Activated CD8-positive, alpha-beta T cell treated with anti-CD3 and anti-CD28 coated beads, Interleukin-2, amount 10 ng/mL, durations not matched to agents 7 days and 5 days (primary cell): Measurements from ENCODE around the gene LCE3B. TPM values are rescaled to one million over a fixed set of nuclear protein-coding genes. Genes with fewer than 3 reads are reported as not detected.

ENCODE experiments used
- ATAC-seq: fragments of 150-1000 bp; cut with Tn5 transposase; one replicate; pipeline ENCODE4 v1.10.0; 2021; ENCODE audit warnings: moderate library complexity
- CTCF ChIA-PET: fragments of 350-600 bp; sonication (Branson Sonifier 250); formaldehyde crosslinking; loops from one replicate; lab custom pipeline; 2021; ENCODE audit warnings: antibody characterized with exemption; lab: Charles Lee
- POLR2A ChIA-PET: fragments of 350-600 bp; sonication (Branson Sonifier 250); formaldehyde crosslinking; loops from one replicate; lab custom pipeline; 2021; ENCODE audit warnings: antibody characterized with exemption; lab: Charles Lee
- DNase-seq: peaks from one replicate; pipeline ENCODE4 v3.0.0-alpha.2; 2020
- H3K27ac Mint-ChIP-seq: one replicate; pipeline ENCODE4 v1.8.0; 2021; ENCODE audit warnings: mild to moderate bottlenecking, mixed read lengths
- H3K27me3 Mint-ChIP-seq: one replicate; pipeline ENCODE4 v1.8.0; 2021; ENCODE audit warnings: low read depth, mixed read lengths
- H3K36me3 Mint-ChIP-seq: one replicate; pipeline ENCODE4 v1.8.0; 2021; ENCODE audit warnings: low read depth, mixed read lengths
- H3K4me1 Mint-ChIP-seq: one replicate; pipeline ENCODE4 v1.8.0; 2021; ENCODE audit warnings: low read depth, mixed read lengths
- H3K4me3 Mint-ChIP-seq: one replicate; pipeline ENCODE4 v1.8.0; 2021; ENCODE audit warnings: mild to moderate bottlenecking, mixed read lengths
- H3K9me3 Mint-ChIP-seq: one replicate; pipeline ENCODE4 v1.8.0; 2022; ENCODE audit warnings: mixed read lengths; ENCODE audit not compliant: insufficient read depth
- total RNA-seq, 2 experiments: library from RNA; stranded (reverse); gene quantifications; one replicate each; pipeline ENCODE4 v1.2.3, GENCODE V29; 2021

Gene LCE3B
- total RNA-seq, 2 experiments from 2014 or later, result not detected

GRCh38 chr1:152622803-152623202 is 9.2 kb downstream of the LCE3B start, which contains the start of gene LCE3A:
Gene LCE3A (minus strand): TSS chr1:152623103. CDS start chr1:152623103, 0 bp downstream.
- DNase-seq (peak; percentile 25), ATAC-seq (no peak)
- peaks cover 15% of the 10 kb centered on the region for H3K4me1 Mint-ChIP-seq
- ChIA-PET CTCF (interaction anchor here (1.2 to 2.6 kb wide), 5 partner anchors 13 to 164 kb away, joined by 3 to 12 read pairs (median 6); partner anchors contain the start of gene LCE3D), POLR2A (no interaction called here)
- no peaks in the 10 kb centered on the region for H3K36me3 Mint-ChIP-seq
- peaks cover 2% of the 10 kb centered on the region for H3K27me3 Mint-ChIP-seq
- no peak within 1 kb of the TSS for H3K4me3 Mint-ChIP-seq
- H3K27ac Mint-ChIP-seq, result no peak within 1 kb of the TSS
- peaks cover 13% of the 10 kb centered on the region for H3K9me3 Mint-ChIP-seq

DNA sequence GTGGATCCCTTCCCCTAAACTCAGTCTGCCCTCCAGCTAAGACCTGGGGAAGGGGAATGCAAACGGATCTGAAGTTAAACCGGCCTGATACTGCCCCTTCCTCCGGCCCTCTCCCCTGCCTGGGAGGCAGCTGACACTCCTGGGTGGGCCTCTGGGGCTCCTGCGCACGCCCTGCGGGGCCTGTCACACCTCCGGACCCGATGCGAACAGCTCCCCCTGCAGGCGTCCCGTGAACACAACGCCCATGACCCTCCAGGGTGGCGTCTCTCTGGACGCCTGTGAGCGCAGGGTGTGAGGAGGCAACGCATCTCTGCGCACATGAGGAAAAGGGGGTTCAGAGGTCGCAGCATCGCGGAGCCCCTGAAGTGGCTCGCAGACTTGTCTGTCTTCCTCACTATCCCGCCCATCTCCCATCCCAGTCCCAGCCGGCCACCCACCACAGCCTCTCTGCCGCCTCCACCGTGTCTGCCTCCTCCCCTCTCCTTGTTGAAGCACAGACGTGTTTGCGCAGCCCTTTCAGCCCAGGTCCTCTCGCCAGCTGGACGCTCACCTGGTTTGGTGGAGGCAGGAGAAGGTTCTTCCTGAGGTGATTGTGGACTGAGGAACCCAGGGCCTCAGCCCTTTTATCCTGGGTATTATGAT is 9.7 kb downstream of the LCE3B start:
- no peak overlapping the region for H3K27ac Mint-ChIP-seq
- CTCF ChIA-PET, result interaction anchor here (1.2 to 2.6 kb wide), 5 partner anchors 12 to 165 kb away, joined by 3 to 12 read pairs (median 3); partner anchors contain the start of gene LCE3D

DNA sequence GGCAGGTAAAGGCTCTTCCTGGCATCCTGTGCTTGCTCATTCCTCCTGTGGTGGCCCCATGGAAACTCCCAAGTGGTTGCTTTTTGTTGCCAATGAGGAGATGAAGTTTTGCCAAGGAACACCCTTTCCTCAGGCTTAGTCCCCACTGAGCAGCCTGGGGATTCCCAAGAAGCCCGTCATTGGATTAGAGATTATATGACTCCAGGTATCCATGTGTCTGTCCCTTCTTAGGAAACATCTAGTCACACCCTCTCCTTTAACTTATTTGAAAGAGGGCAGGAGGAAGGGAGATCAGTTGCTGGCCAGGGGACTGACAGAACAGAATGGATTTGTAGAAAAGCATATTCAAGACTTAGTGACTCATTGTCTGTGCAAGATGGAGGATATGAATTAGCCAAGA is 13.1 kb downstream of the LCE3B start:
- H3K9me3 Mint-ChIP-seq, result no peaks in the 10 kb centered on the region
- CTCF ChIA-PET, result no interaction called here
- H3K27me3 Mint-ChIP-seq, result peaks cover 2% of the 10 kb centered on the region
- no peak for ATAC-seq
- H3K27ac Mint-ChIP-seq, result no peak overlapping the region
- no peaks in the 10 kb centered on the region for H3K36me3 Mint-ChIP-seq
- no peak overlapping the region for H3K4me3 Mint-ChIP-seq
- POLR2A ChIA-PET, result no interaction called here
- peaks cover 15% of the 10 kb centered on the region for H3K4me1 Mint-ChIP-seq
- DNase-seq, result no peak

More for the DNA sequence above, 9.7 kb downstream of the LCE3B start:
- Mint-ChIP-seq H3K27me3 (peaks cover 2% of the 10 kb centered on the region), H3K4me3 (no peak overlapping the region), H3K36me3 (no peaks in the 10 kb centered on the region), H3K4me1 (peaks cover 15% of the 10 kb centered on the region), H3K9me3 (peaks cover 12% of the 10 kb centered on the region)
- POLR2A ChIA-PET, result no interaction called here
- ATAC-seq, result peak; percentile 44
- DNase-seq, result peak; percentile 25

- Mint-ChIP-seq H3K27me3 (peaks cover 7% of the 10 kb centered on the region), H3K27ac (no peak overlapping the region), H3K9me3 (no peaks in the 10 kb centered on the region), H3K36me3 (no peaks in the 10 kb centered on the region), H3K4me3 (no peak overlapping the region), H3K4me1 (no peaks in the 10 kb centered on the region)
- ATAC-seq (no peak), DNase-seq (no peak)
- ChIA-PET POLR2A (no interaction called here), CTCF (no interaction called here)
Observed at GRCh38 chr1:152630596-152630995, 17.0 kb downstream of the LCE3B start.

DNA sequence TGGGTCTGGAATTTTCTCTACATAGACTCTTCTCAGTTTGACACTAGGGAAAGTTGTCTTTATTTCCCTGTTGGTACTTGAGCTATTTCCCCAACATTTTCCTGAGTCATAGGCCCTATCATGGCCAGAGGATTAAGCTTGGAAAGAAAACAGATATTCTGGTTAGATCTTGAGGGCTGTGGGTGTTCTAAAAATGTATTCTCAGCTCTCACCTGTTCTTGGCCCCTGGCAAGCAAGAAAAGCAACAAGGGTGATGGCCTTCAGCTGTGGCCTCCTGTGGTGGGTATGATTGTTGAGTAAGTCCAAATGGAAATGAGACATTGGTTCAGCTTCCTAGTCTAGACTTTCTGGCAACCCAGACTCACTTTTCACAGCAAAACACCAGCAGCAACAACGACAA is 26.7 kb downstream of the LCE3B start:
- ATAC-seq (no peak), DNase-seq (no peak)
- Mint-ChIP-seq H3K36me3 (no peaks in the 10 kb centered on the region), H3K4me1 (no peaks in the 10 kb centered on the region), H3K9me3 (no peaks in the 10 kb centered on the region), H3K27me3 (peaks cover 3% of the 10 kb centered on the region), H3K4me3 (no peak overlapping the region), H3K27ac (no peak overlapping the region)
- ChIA-PET CTCF (no interaction called here), POLR2A (no interaction called here)

DNA sequence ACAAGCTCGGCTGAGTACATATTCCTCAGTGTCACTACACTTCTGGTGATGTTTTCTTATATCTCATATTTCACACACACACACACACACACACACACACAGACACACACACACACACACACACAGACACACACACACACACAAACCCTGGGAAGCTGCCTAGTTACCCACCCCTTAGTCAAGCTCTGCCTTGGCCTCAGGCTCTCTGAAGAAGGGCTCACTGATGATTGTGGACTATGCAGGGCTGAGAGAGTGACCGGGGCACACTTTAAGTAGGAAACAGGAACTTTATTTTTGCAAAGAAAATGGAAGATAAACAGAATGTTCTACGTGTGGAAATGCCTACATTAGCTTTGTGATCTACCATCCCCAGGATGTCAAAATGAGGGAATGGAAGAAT is 30.3 kb downstream of the LCE3B start:
- no peaks in the 10 kb centered on the region for H3K9me3 Mint-ChIP-seq
- DNase-seq (no peak), ATAC-seq (no peak)
- ChIA-PET POLR2A (no interaction called here), CTCF (interaction anchor here (2.5 kb wide), 1 partner anchor 10 kb away, joined by 12 read pairs; no protein-coding TSS in a partner anchor)
- H3K27ac Mint-ChIP-seq, result no peak overlapping the region
- H3K27me3 Mint-ChIP-seq, result peaks cover 4% of the 10 kb centered on the region
- no peaks in the 10 kb centered on the region for H3K4me1 Mint-ChIP-seq
- H3K36me3 Mint-ChIP-seq, result no peaks in the 10 kb centered on the region
- no peak overlapping the region for H3K4me3 Mint-ChIP-seq

DNA sequence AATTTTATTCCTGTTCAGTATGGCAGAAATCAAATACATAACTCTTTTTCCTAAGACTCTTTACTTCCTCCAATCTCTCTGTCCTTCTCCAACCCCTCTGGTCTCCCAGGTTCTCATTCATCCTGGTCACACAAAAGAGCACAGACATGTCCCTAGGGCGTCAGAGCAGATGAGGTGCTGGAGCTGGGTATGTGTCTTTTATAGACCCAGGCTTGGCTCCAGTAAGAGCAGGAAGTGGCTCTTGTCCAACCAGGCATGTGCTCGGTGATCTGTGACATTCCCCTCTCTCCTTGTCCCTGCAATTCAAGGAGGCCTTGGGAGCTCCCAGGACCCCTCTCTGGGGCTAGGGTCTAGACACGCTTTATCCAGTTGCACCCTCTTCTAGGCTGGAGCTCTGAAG is 31.5 kb downstream of the LCE3B start:
- no peak for DNase-seq
- Mint-ChIP-seq H3K27ac (no peak overlapping the region), H3K9me3 (no peaks in the 10 kb centered on the region), H3K4me1 (no peaks in the 10 kb centered on the region), H3K27me3 (peaks cover 5% of the 10 kb centered on the region), H3K36me3 (no peaks in the 10 kb centered on the region), H3K4me3 (no peak overlapping the region)
- ATAC-seq, result no peak
- ChIA-PET CTCF (no interaction called here), POLR2A (no interaction called here)

DNA sequence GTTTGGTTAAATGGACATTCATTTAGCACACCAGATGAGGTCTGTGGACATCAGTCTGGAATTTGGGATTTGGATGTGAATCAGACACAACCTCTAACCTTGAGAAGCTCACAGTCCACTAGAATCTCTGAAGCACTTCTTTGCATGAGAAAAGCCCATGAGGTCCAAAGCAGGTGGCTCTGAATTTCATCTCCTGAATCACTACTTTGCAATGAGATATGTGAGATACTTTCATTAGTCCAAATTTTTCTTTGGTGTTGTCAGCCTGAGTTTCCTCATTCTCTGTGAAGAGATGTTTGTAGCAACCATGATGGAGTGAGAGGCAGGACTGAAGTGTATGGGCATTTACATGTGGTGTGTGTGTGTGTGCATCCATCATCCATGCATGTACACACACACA is 33.0 kb downstream of the LCE3B start:
- ChIA-PET CTCF (no interaction called here), POLR2A (no interaction called here)
- peaks cover 12% of the 10 kb centered on the region for H3K27me3 Mint-ChIP-seq
- ATAC-seq (no peak), DNase-seq (no peak)
- H3K27ac Mint-ChIP-seq, result no peak overlapping the region
- H3K36me3 Mint-ChIP-seq, result no peaks in the 10 kb centered on the region
- H3K9me3 Mint-ChIP-seq, result no peaks in the 10 kb centered on the region
- H3K4me1 Mint-ChIP-seq, result no peaks in the 10 kb centered on the region
- no peak overlapping the region for H3K4me3 Mint-ChIP-seq

GRCh38 chr1:152654110-152654509 is 40.5 kb downstream of the LCE3B start:
- ATAC-seq (peak; percentile 61), DNase-seq (peak; percentile 71)
- Mint-ChIP-seq H3K27ac (no peak overlapping the region), H3K36me3 (no peaks in the 10 kb centered on the region), H3K27me3 (peaks cover 22% of the 10 kb centered on the region), H3K9me3 (no peaks in the 10 kb centered on the region), H3K4me3 (no peak overlapping the region), H3K4me1 (peaks cover 3% of the 10 kb centered on the region)
- ChIA-PET POLR2A (interaction anchor here (0.5 kb wide), 1 partner anchor 110 kb away, joined by 3 read pairs; no protein-coding TSS in a partner anchor), CTCF (interaction anchor here (0.7 to 2.0 kb wide), 9 partner anchors 10 to 575 kb away, joined by 3 to 16 read pairs (median 3); partner anchors contain the start of gene LCE2D)

- ATAC-seq (no peak), DNase-seq (no peak)
- no peak overlapping the region for H3K27ac Mint-ChIP-seq
- H3K4me1 Mint-ChIP-seq, result peaks cover 3% of the 10 kb centered on the region
- CTCF ChIA-PET, result interaction anchor here (1.3 kb wide), 1 partner anchor 197 kb away, joined by 3 read pairs; no protein-coding TSS in a partner anchor
- H3K4me3 Mint-ChIP-seq, result no peak overlapping the region
- POLR2A ChIA-PET, result no interaction called here
- peaks cover 22% of the 10 kb centered on the region for H3K27me3 Mint-ChIP-seq
- no peaks in the 10 kb centered on the region for H3K9me3 Mint-ChIP-seq
- H3K36me3 Mint-ChIP-seq, result no peaks in the 10 kb centered on the region
Observed at GRCh38 chr1:152656459-152656858, 42.8 kb downstream of the LCE3B start.

DNA sequence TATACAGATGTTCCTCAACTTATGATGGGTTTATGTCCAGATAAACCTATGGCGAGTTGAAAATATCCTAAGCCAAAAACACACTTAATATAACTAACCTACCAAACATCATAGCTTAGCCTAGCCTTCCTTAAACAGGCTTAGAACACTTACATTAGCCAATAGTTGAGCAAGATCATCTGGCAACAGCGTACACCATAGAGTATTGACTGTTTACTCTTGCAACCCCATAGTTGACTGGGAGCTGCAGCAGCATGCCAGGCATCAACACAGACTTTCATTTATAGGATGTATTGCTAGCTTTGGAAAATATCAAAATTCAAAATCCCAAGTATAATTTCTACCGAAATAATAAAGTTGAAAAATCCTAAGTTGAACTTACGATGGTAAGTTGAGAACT is 44.1 kb downstream of the LCE3B start:
- DNase-seq, result no peak
- ChIA-PET POLR2A (no interaction called here), CTCF (no interaction called here)
- no peaks in the 10 kb centered on the region for H3K36me3 Mint-ChIP-seq
- peaks cover 3% of the 10 kb centered on the region for H3K4me1 Mint-ChIP-seq
- no peak overlapping the region for H3K4me3 Mint-ChIP-seq
- peaks cover 15% of the 10 kb centered on the region for H3K27me3 Mint-ChIP-seq
- no peak for ATAC-seq
- no peaks in the 10 kb centered on the region for H3K9me3 Mint-ChIP-seq
- no peak overlapping the region for H3K27ac Mint-ChIP-seq

- ChIA-PET CTCF (no interaction called here), POLR2A (no interaction called here)
- H3K4me3 Mint-ChIP-seq, result no peak overlapping the region
- no peak overlapping the region for H3K27ac Mint-ChIP-seq
- ATAC-seq (no peak), DNase-seq (no peak)
- peaks cover 14% of the 10 kb centered on the region for H3K27me3 Mint-ChIP-seq
- no peaks in the 10 kb centered on the region for H3K36me3 Mint-ChIP-seq
- H3K4me1 Mint-ChIP-seq, result peaks cover 3% of the 10 kb centered on the region
- no peaks in the 10 kb centered on the region for H3K9me3 Mint-ChIP-seq
Observed at GRCh38 chr1:152658649-152659048, 45.0 kb downstream of the LCE3B start.
